HepG2 (cell line): ENCODE data around the gene EMC9. TPM values are rescaled to one million over a fixed set of nuclear protein-coding genes. Genes with fewer than 3 reads are reported as not detected.

Experiments used
- ATF1 ChIP-seq: IDR thresholded peaks from 2 replicates; pipeline ENCODE4 v1.6.1; 2016; ENCODE audit warnings: mild to moderate bottlenecking, control low read depth
- EP300 ChIP-seq, 3 experiments: sonication (generic) in 1 of 3; formaldehyde crosslinking in 1 of 3; IDR thresholded peaks; 2 replicates each; pipeline versions ENCODE4 v1.5.1 to v1.6.1; 2011 to 2020; ENCODE audit warnings: low read depth in 2 of 3, low read length in 2 of 3, borderline replicate concordance in 1 of 3, improper control_type of control experiment in 1 of 3, mild to moderate bottlenecking in 1 of 3, missing genetic modification reagents in 1 of 3, moderate library complexity in 1 of 3
- ETV6 ChIP-seq: sonication (generic); formaldehyde crosslinking; conservative IDR thresholded peaks from 2 replicates; pipeline ENCODE4 v1.4.0; 2020; ENCODE audit warnings: missing genetic modification reagents
- GPBP1L1 ChIP-seq: sonication (generic); formaldehyde crosslinking; IDR thresholded peaks from 2 replicates; pipeline ENCODE4 v1.5.0; 2020; ENCODE audit warnings: mild to moderate bottlenecking, missing genetic modification reagents
- HNRNPK ChIP-seq: fragments of 200-400 bp; formaldehyde crosslinking; IDR thresholded peaks from 2 replicates; pipeline ENCODE4 v1.6.1; 2018; ENCODE audit warnings: low read length, low read depth, moderate library complexity, mild to moderate bottlenecking; ENCODE audit not compliant: poor library complexity, severe bottlenecking
- MAFF ChIP-seq: IDR thresholded peaks from 2 replicates; pipeline ENCODE4 v1.6.1; 2011; ENCODE audit warnings: low read depth, low read length, improper control_type of control experiment
- NCOR1 ChIP-seq: fragments of 200-600 bp; sonication (generic); IDR thresholded peaks from 2 replicates; pipeline ENCODE4 v1.7.0; 2017; ENCODE audit warnings: antibody characterized with exemption, low read length, borderline replicate concordance
- SAFB2 ChIP-seq: sonication (generic); formaldehyde crosslinking; IDR thresholded peaks from 2 replicates; pipeline ENCODE4 v1.5.1; 2020; ENCODE audit warnings: missing genetic modification reagents, low read depth, mild to moderate bottlenecking, borderline replicate concordance
- SKI ChIP-seq: fragments of 450-650 bp; IDR thresholded peaks from one replicate; pipeline ENCODE4 v1.6.1; 2018; ENCODE audit warnings: mild to moderate bottlenecking; ENCODE audit not compliant: partially characterized antibody
- SKIL ChIP-seq: sonication (generic); formaldehyde crosslinking; IDR thresholded peaks from 2 replicates; pipeline ENCODE4 v1.8.0; 2022; ENCODE audit warnings: missing genetic modification reagents, mild to moderate bottlenecking, moderate library complexity, borderline replicate concordance
- SMAD1 ChIP-seq: sonication (generic); formaldehyde crosslinking; IDR thresholded peaks from 2 replicates; pipeline ENCODE4 v1.4.0; 2020; ENCODE audit warnings: missing genetic modification reagents, low read depth, mild to moderate bottlenecking, borderline replicate concordance
- SMAD3 ChIP-seq: sonication (generic); formaldehyde crosslinking; IDR thresholded peaks from 2 replicates; pipeline ENCODE4 v1.4.0; 2020; ENCODE audit warnings: missing genetic modification reagents
- TFDP1 ChIP-seq: IDR thresholded peaks from 2 replicates; pipeline ENCODE4 v1.6.1; 2016; ENCODE audit warnings: missing compliant biosample characterization, missing genetic modification reagents, borderline replicate concordance
- TGIF2 ChIP-seq: IDR thresholded peaks from 2 replicates; pipeline ENCODE4 v1.6.1; 2016; ENCODE audit warnings: control low read depth, missing compliant biosample characterization
- TRIM24 ChIP-seq: sonication (generic); formaldehyde crosslinking; IDR thresholded peaks from 2 replicates; pipeline ENCODE4 v1.8.0; 2022; ENCODE audit warnings: mild to moderate bottlenecking, missing genetic modification reagents
- ZBTB25 ChIP-seq: IDR thresholded peaks from 2 replicates; pipeline ENCODE4 v1.6.1; 2018; ENCODE audit warnings: missing genetic modification reagents
- ZFP36L2 ChIP-seq: sonication (generic); formaldehyde crosslinking; IDR thresholded peaks from 2 replicates; pipeline ENCODE4 v1.4.0; 2020; ENCODE audit warnings: missing genetic modification reagents
- ZNF10 ChIP-seq: sonication (generic); formaldehyde crosslinking; IDR thresholded peaks from 2 replicates; pipeline ENCODE4 v1.4.0; 2020; ENCODE audit warnings: mild to moderate bottlenecking, low read depth, missing genetic modification reagents, borderline replicate concordance
- ZNF17 ChIP-seq: sonication (generic); formaldehyde crosslinking; IDR thresholded peaks from 2 replicates; pipeline ENCODE4 v1.5.0; 2020; ENCODE audit warnings: mild to moderate bottlenecking, missing genetic modification reagents
- ZNF558 ChIP-seq: sonication (generic); formaldehyde crosslinking; IDR thresholded peaks from 2 replicates; pipeline ENCODE4 v1.9.0; 2022; ENCODE audit warnings: mild to moderate bottlenecking, missing genetic modification reagents, borderline replicate concordance
- ZNF703 ChIP-seq: sonication (generic); formaldehyde crosslinking; IDR thresholded peaks from 2 replicates; pipeline ENCODE4 v1.5.1; 2020; ENCODE audit warnings: missing genetic modification reagents, mild to moderate bottlenecking, moderate library complexity, borderline replicate concordance
- ZNF737 ChIP-seq: sonication (generic); formaldehyde crosslinking; IDR thresholded peaks from 2 replicates; pipeline ENCODE4 v1.5.0; 2020; ENCODE audit warnings: missing genetic modification reagents, mild to moderate bottlenecking, borderline replicate concordance
- ZNF841 ChIP-seq: sonication (generic); formaldehyde crosslinking; IDR thresholded peaks from 2 replicates; pipeline ENCODE4 v1.8.1; 2023; ENCODE audit warnings: missing genetic modification reagents, borderline replicate concordance
- ZNF850 ChIP-seq: sonication (generic); formaldehyde crosslinking; conservative IDR thresholded peaks from 2 replicates; pipeline ENCODE4 v1.9.0; 2021; ENCODE audit warnings: mild to moderate bottlenecking, missing genetic modification reagents
- polyA plus RNA-seq, 8 experiments: library from polyadenylated mRNA; depleted of rRNA in 3 of 8; stranded (reverse) in 7 of 8; unstranded in 1 of 8; fragments of >200 nt; fragmentation: Illumina TruSeq in 4 of 8; extraction: Trizol in 4 of 8; gene quantifications; 2 replicates each; pipeline versions ENCODE4 v1.2.1 to v1.2.3, GENCODE V29; 2011 to 2016; ENCODE audit warnings: low read depth in 4 of 8, missing spikeins in 1 of 8, mixed read lengths in 1 of 8; ENCODE audit not compliant: insufficient read depth in 1 of 8
- total RNA-seq, 5 experiments: library from RNA; depleted of rRNA; stranded (reverse); fragments of >200 nt; fragmentation: Illumina TruSeq; extraction: Trizol; gene quantifications; 2 replicates each; pipeline ENCODE4 v1.2.3, GENCODE V29; 2016; ENCODE audit warnings: low read depth in 1 of 5

The EMC9 gene
- total and polyA plus RNA-seq, 2 of the 13 experiments (the other 11 are each of a cell fraction or from before 2014, with no cell fraction given) = 60.5 to 78.7 TPM

GRCh38 chr14:24188251-24189058, 47.1 kb upstream of the EMC9 start, which contains the start of gene IPO4 (continued):
- TF ChIP-seq GPBP1L1 (CRISPR knock-in tag) (no peak), NCOR1 (peak; percentile 94), SKIL (CRISPR knock-in tag) (no peak), MAFF (no peak), HNRNPK (no peak), SAFB2 (CRISPR knock-in tag) (peak; percentile 99; the same call in 1 of the 2 replicates), TRIM24 (CRISPR knock-in tag) (no peak), ETV6 (CRISPR knock-in tag) (peak; percentile 99), SMAD3 (peak; percentile 100), ZNF17 (CRISPR knock-in tag) (no peak), TFDP1 (peak; percentile 96), EP300 (IDR thresholded peaks at IDR 0.05; ENCODE audit: low read depth in 2 of 2, low read length in 2 of 2) (peak; percentile 85 to 87; a peak in 3 of 4 replicates), EP300 (CRISPR knock-in tag; IDR thresholded peaks at IDR 0.05; ENCODE audit: borderline replicate concordance) (peak; percentile 72), ZNF558 (CRISPR knock-in tag) (no peak), ZNF841 (CRISPR knock-in tag) (no peak), ZFP36L2 (CRISPR knock-in tag) (peak; percentile 85), SKI (peak; percentile 82), ZBTB25 (peak; percentile 99), ZNF10 (CRISPR knock-in tag) (0 out of 2 replicates have a peak, but pooled peaks have one; percentile 90), ZNF703 (CRISPR knock-in tag) (no peak), TGIF2 (CRISPR knock-in tag) (peak; percentile 99), ZNF850 (CRISPR knock-in tag) (no peak), ATF1 (CRISPR knock-in tag) (no peak), SMAD1 (CRISPR knock-in tag) (peak; percentile 99), ZNF737 (no peak)
